SU-DHL-6 (cell line): Measurements from ENCODE around the gene MERTK.

Experiments
- H2AFZ ChIP-seq: fragments of 200-600 bp; sonication (generic); 2 replicates; pipeline ENCODE4 v1.6.1; 2014; ENCODE audit warnings: low read depth, mild to moderate bottlenecking, moderate library complexity, mixed read lengths, antibody characterized with exemption, low read length; ENCODE audit not compliant: severe bottlenecking
- H3F3A ChIP-seq: fragments of 200-600 bp; shearing (Covaris generic); 2 replicates; pipeline ENCODE4 v1.6.0; 2016; ENCODE audit warnings: antibody characterized with exemption, mild to moderate bottlenecking; ENCODE audit not compliant: insufficient read depth
- H3K27ac ChIP-seq: fragments of 200-600 bp; sonication (generic); 2 replicates; pipeline ENCODE4 v1.5.1; 2016; ENCODE audit warnings: low read depth, mild to moderate bottlenecking, low read length, moderate library complexity, mixed read lengths
- H3K27me3 ChIP-seq: fragments of 200-600 bp; sonication (generic), shearing (Covaris generic); 2 replicates; pipeline ENCODE4 v1.6.0; 2014; ENCODE audit warnings: mild to moderate bottlenecking, low read length
- H3K36me3 ChIP-seq: fragments of 200-600 bp; sonication (generic); 2 replicates; pipeline ENCODE4 v1.6.1; 2014; ENCODE audit warnings: mild to moderate bottlenecking, low read length, mixed read lengths
- H3K4me2 ChIP-seq: fragments of 300-600, 200-600 bp; shearing (Covaris generic), sonication (generic); 2 replicates; pipeline ENCODE4 v1.6.0; 2014; ENCODE audit warnings: low read length, low read depth, mild to moderate bottlenecking; ENCODE audit not compliant: poor library complexity, severe bottlenecking
- H3K4me3 ChIP-seq: fragments of 200-600 bp; sonication (generic); 2 replicates; pipeline ENCODE4 v1.5.1; 2014; ENCODE audit warnings: antibody characterized with exemption, low read length, mild to moderate bottlenecking, mixed read lengths; ENCODE audit not compliant: insufficient read depth, poor library complexity, severe bottlenecking
- H3K79me2 ChIP-seq: fragments of 200-600 bp; sonication (generic); 2 replicates; pipeline ENCODE4 v1.6.1; 2014; ENCODE audit warnings: mild to moderate bottlenecking, low read length, moderate library complexity; ENCODE audit not compliant: insufficient read depth
- H3K9ac ChIP-seq: fragments of 200-600 bp; sonication (generic); 2 replicates; pipeline ENCODE4 v1.7.0; 2014; ENCODE audit warnings: mild to moderate bottlenecking, low read length
- H3K9me2 ChIP-seq: fragments of 200-600 bp; sonication (generic); replicated peaks from 2 replicates; pipeline ENCODE4 v1.6.1; 2014; ENCODE audit warnings: low read length; ENCODE audit not compliant: insufficient read depth
- H3K9me3 ChIP-seq: fragments of 200-600 bp; sonication (generic); 2 replicates; pipeline ENCODE4 v1.6.1; 2014; ENCODE audit warnings: low read length, mixed read lengths; ENCODE audit not compliant: insufficient read depth
- H4K20me1 ChIP-seq: fragments of 200-600 bp; sonication (generic); 2 replicates; pipeline ENCODE4 v1.6.1; 2014; ENCODE audit warnings: low read depth, mild to moderate bottlenecking, antibody characterized with exemption, low read length, moderate library complexity, mixed read lengths
- CTCF ChIP-seq: fragments of 200-600 bp; sonication (generic); IDR thresholded peaks from one replicate; pipeline ENCODE4 v1.5.1; 2017; ENCODE audit warnings: antibody characterized with exemption, mild to moderate bottlenecking, low read length, moderate library complexity; ENCODE audit not compliant: insufficient read depth, poor library complexity, severe bottlenecking
- EZH2phosphoT487 ChIP-seq: fragments of 200-600 bp; sonication (generic), shearing (Covaris generic); conservative IDR thresholded peaks from 2 replicates; pipeline ENCODE4 v1.6.1; 2018; ENCODE audit warnings: mild to moderate bottlenecking, antibody characterized with exemption, low read length, moderate library complexity, mixed read lengths

MERTK gene

GRCh38 chr2:111912547-111912946 is 14.1 kb downstream of the MERTK start:
- Histone ChIP-seq H4K20me1 (no peaks in the 10 kb centered on the region), H3K36me3 (no peaks in the 10 kb centered on the region), H3F3A (no peaks in the 10 kb centered on the region), H3K27me3 (no peaks in the 10 kb centered on the region; the same call in 1 of the 2 replicates), H3K27ac (no peak overlapping the region), H3K9me3 (no peaks in the 10 kb centered on the region), H2AFZ (no peak overlapping the region), H3K9ac (no peak overlapping the region), H3K9me2 (no peaks in the 10 kb centered on the region), H3K4me3 (no peak overlapping the region), H3K79me2 (no peaks in the 10 kb centered on the region), H3K4me2 (no peak overlapping the region)
- no peak for TF ChIP-seq EZH2phosphoT487
- TF ChIP-seq CTCF, result no peak

GRCh38 chr2:111917106-111917505 is 18.7 kb downstream of the MERTK start:
- no peaks in the 10 kb centered on the region for H3K9me3 ChIP-seq
- H3K4me3 ChIP-seq, result no peak overlapping the region
- no peaks in the 10 kb centered on the region for H3K36me3 ChIP-seq
- H3K79me2 ChIP-seq, result no peaks in the 10 kb centered on the region
- H3F3A ChIP-seq, result no peaks in the 10 kb centered on the region
- H3K9me2 ChIP-seq, result no peaks in the 10 kb centered on the region
- H3K27ac ChIP-seq, result no peak overlapping the region
- H3K9ac ChIP-seq, result no peak overlapping the region
- H3K27me3 ChIP-seq, result no peaks in the 10 kb centered on the region; the same call in 1 of the 2 replicates
- H4K20me1 ChIP-seq, result no peaks in the 10 kb centered on the region
- TF ChIP-seq EZH2phosphoT487, result no peak
- TF ChIP-seq CTCF, result no peak
- no peak overlapping the region for H2AFZ ChIP-seq
- H3K4me2 ChIP-seq, result no peak overlapping the region

GRCh38 chr2:111918383-111918806 is 20.0 kb downstream of the MERTK start:
- Histone ChIP-seq H3K9ac (no peak overlapping the region), H3K4me3 (no peak overlapping the region), H3K9me3 (no peaks in the 10 kb centered on the region), H3F3A (no peaks in the 10 kb centered on the region), H3K79me2 (no peaks in the 10 kb centered on the region), H3K36me3 (no peaks in the 10 kb centered on the region), H3K4me2 (no peak overlapping the region), H4K20me1 (no peaks in the 10 kb centered on the region), H3K9me2 (no peaks in the 10 kb centered on the region), H3K27ac (no peak overlapping the region), H2AFZ (no peak overlapping the region), H3K27me3 (no peaks in the 10 kb centered on the region)
- TF ChIP-seq CTCF (no peak), EZH2phosphoT487 (no peak)

- H3K27me3 ChIP-seq, result no peaks in the 10 kb centered on the region
- no peaks in the 10 kb centered on the region for H3K9me3 ChIP-seq
- H4K20me1 ChIP-seq, result no peaks in the 10 kb centered on the region
- no peak overlapping the region for H2AFZ ChIP-seq
- H3K9ac ChIP-seq, result no peak overlapping the region
- H3K36me3 ChIP-seq, result no peaks in the 10 kb centered on the region
- H3K79me2 ChIP-seq, result no peaks in the 10 kb centered on the region
- no peak for TF ChIP-seq EZH2phosphoT487
- no peak for TF ChIP-seq CTCF
- H3F3A ChIP-seq, result no peaks in the 10 kb centered on the region
- no peak overlapping the region for H3K4me2 ChIP-seq
- no peak overlapping the region for H3K4me3 ChIP-seq
- no peak overlapping the region for H3K27ac ChIP-seq
- H3K9me2 ChIP-seq, result no peaks in the 10 kb centered on the region
Measured at GRCh38 chr2:111919365-111919764, 21.0 kb downstream of the MERTK start.
